Astrocyte of the cerebellum (primary cell): ENCODE data around the gene SYNE2.

Experiments used
- DNase-seq: peaks from one replicate; pipeline ENCODE4 v3.0.0-alpha.2; 2011; ENCODE audit warnings: low read depth
- H3K4me3 ChIP-seq: 2 replicates; pipeline ENCODE4 v1.5.1; 2011; ENCODE audit warnings: mild to moderate bottlenecking, low read depth, low read length, moderate library complexity
- CTCF ChIP-seq: IDR thresholded peaks from 2 replicates; pipeline ENCODE4 v1.5.1; 2012; ENCODE audit warnings: low read length, low read depth, moderate library complexity, mild to moderate bottlenecking; ENCODE audit errors: missing control alignments
- in situ Hi-C: cut with HindIII; loops from 2 replicates; pipeline ENCODE4 v1.10.0; 2017; ENCODE audit warnings: low sequenced_read_pairs

SYNE2 gene

DNA sequence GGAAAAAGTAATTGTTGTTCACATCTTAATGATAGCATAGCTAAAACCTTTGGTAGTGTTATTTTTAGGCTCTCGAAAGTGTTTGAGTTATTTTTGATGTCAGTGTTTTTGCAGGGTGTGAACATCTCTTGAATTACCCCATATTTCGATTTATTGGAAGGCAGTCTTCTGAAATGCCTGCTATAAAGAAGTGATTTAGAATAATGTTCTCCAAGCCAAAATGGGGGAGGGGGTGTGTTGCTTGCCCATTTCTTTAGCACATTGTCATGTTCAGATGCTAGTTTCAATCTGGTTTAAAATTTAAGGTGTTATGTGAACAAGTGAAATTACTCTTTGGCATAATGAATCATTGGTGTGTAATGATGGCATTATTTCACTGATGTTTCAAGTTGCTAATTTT lies 110.6 kb downstream of the SYNE2 start:
- in situ Hi-C loops = no loop called here
- H3K4me3 ChIP-seq = no peak overlapping the region
- no peak for TF ChIP-seq CTCF
- no peak for DNase-seq

DNA sequence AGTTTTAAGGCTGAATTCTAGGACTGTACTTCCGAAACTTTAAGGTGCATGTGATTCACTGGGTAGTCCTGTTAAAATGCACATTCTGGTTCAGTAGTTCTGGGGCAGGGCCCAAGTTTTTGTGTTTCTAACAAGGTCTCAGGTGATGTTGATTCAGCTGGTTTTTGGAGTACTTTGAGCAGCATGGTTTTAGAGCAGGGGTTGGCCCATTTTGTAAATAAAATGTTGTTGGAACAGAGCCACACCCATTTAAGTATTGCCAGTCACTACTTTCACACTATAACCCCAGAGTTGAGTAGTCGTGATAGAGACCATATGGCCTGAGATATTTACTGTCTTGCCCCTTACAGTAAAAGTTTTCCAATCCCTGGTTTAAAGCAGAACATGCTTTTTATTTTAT lies 111.3 kb downstream of the SYNE2 start:
- no peak for DNase-seq
- H3K4me3 ChIP-seq = no peak overlapping the region
- TF ChIP-seq CTCF = no peak
- in situ Hi-C loops = no loop called here

DNA sequence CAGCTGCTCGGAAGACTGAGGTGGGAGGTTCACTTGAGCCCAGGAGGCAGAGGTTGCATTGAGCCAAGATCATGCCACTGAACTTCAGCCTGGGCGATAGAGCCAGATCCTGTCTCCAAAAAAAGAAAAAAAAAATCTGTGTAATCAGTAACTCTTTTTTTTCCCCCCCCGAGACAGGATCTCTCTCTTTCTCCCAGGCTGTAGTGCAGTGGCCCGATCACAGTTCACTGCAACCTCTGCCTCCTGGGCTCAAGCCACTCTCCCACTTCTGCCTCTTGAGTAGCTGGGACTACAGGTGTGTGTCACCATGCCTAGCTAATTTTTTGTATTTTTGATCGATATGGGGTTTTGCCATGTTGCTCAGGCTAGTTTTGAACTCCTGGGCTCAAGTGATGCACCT lies 113.6 kb downstream of the SYNE2 start:
- DNase-seq = no peak
- in situ Hi-C loops = no loop called here
- no peak overlapping the region for H3K4me3 ChIP-seq
- TF ChIP-seq CTCF = no peak

DNA sequence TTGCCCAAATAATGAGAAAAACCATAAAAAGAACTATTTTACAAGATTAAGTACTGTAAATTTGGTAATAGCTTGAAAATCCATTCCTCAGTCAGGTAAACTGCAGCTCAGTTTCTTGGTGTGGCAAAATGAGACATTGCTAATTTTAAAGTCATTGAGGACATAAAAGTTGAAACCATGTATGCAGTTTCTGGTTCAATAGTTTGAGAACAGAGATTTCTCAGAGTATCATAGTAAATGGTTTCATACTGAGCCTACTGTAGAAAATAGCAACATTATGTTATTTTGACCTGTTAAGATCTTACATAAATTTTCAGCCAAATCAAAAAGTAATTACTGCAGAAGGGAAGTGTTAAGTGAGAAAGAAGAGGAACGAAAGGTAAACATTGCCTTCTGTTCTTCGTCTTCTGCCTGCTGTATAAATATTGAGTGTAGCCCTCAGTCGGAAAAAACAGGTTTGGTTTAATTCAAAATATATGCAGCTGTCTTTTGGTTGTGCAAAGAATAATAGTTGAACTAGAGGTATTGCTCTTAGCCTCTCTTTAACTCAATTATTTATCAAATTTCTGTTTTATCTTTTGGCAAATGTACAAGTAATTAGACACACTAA lies 119.6 kb downstream of the SYNE2 start:
- no peak for TF ChIP-seq CTCF
- no peak for DNase-seq
- in situ Hi-C loops = no loop called here
- no peak overlapping the region for H3K4me3 ChIP-seq

DNA sequence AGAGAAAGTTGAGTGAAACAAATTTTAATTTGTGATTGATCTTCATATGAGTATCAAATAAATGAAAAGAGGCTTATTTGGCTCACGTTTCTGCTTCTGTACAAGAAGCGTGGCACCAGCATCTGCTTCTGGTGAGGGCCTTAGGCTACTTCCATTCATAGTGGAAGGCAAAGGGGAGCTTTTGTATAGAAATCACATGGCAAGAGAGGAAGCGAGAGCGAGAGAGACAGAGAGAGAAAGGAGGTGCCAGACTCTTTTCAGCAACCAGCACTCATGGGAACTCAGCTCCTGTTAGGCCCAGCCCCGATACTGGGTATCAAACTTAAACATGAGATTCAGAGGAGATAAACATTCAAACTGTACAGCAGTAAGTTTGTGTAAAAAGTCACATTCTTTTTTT lies 121.4 kb downstream of the SYNE2 start:
- in situ Hi-C loops = no loop called here
- no peak for DNase-seq
- H3K4me3 ChIP-seq = no peak overlapping the region
- no peak for TF ChIP-seq CTCF

GRCh38 chr14:63981569-63981968 lies 128.8 kb downstream of the SYNE2 start:
- no peak for TF ChIP-seq CTCF
- no peak for DNase-seq
- in situ Hi-C loops = no loop called here
- no peak overlapping the region for H3K4me3 ChIP-seq

GRCh38 chr14:63982156-63982555 lies 129.4 kb downstream of the SYNE2 start:
- no peak overlapping the region for H3K4me3 ChIP-seq
- no peak for TF ChIP-seq CTCF
- no peak for DNase-seq
- in situ Hi-C loops = no loop called here
